ENCODE measurements around the gene SF3B6.
"Not testable (repeated sequence)": the region's sequence is repeated elsewhere in the genome, so short reads cannot be mapped to it uniquely, and the experiment has no call there.

Gene SF3B6

GRCh38 chr2:24075915-24076848 is at the start of gene SF3B6:
Gene SF3B6, minus strand, starts transcription at chr2:24076326. Its CDS starts 97 bp downstream, at chr2:24076229.
- DNase-seq, result peak; percentile 100

GRCh38 chr2:24123922-24124580 is 47.9 kb upstream of the SF3B6 start:
- no peak for DNase-seq

GRCh38 chr2:24123195-24123921 is 47.2 kb upstream of the SF3B6 start, which contains the start of the genes FAM228B and PFN4:
Gene FAM228B, plus strand, starts transcription at chr2:24123469. Its CDS starts 893 bp downstream, at chr2:24124362.
Gene PFN4, minus strand, starts transcription at chr2:24123334. Its CDS starts 799 bp downstream, at chr2:24122535.
- peak; percentile 80 for DNase-seq

- DNase-seq, result no peak
These were observed 46.5 kb upstream of the SF3B6 start for GRCh38 chr2:24122366-24123194.

- no peak for DNase-seq
These were observed 45.3 kb upstream of the SF3B6 start for GRCh38 chr2:24121469-24121868.

GRCh38 chr2:24121066-24121465 is 44.9 kb upstream of the SF3B6 start:
- no peak for DNase-seq

- DNase-seq, result no peak
These were observed 41.8 kb upstream of the SF3B6 start for GRCh38 chr2:24117902-24118301.

GRCh38 chr2:24115057-24115456 is 38.9 kb upstream of the SF3B6 start:
- no peak for DNase-seq

- no peak for DNase-seq
These were observed 35.3 kb upstream of the SF3B6 start for GRCh38 chr2:24111407-24111901.

GRCh38 chr2:24110660-24111303 is 34.7 kb upstream of the SF3B6 start:
- no peak for DNase-seq

GRCh38 chr2:24109431-24109830 is 33.3 kb upstream of the SF3B6 start:
- not testable (repeated sequence) for DNase-seq

- no peak for DNase-seq
These were observed 31.2 kb upstream of the SF3B6 start for GRCh38 chr2:24107336-24107735.

GRCh38 chr2:24106786-24107185 is 30.7 kb upstream of the SF3B6 start:
- DNase-seq, result no peak

GRCh38 chr2:24105816-24106215 is 29.7 kb upstream of the SF3B6 start:
- no peak for DNase-seq

- peak; percentile 85 for DNase-seq
These were observed 28.8 kb upstream of the SF3B6 start for GRCh38 chr2:24104906-24105305.

- no peak for DNase-seq
These were observed 28.1 kb upstream of the SF3B6 start for GRCh38 chr2:24104110-24104650.

- no peak for DNase-seq
These were observed 26.6 kb upstream of the SF3B6 start for GRCh38 chr2:24102677-24103076.

GRCh38 chr2:24101992-24102391 is 25.9 kb upstream of the SF3B6 start:
- no peak for DNase-seq

GRCh38 chr2:24100732-24101131 is 24.6 kb upstream of the SF3B6 start:
- not testable (repeated sequence) for DNase-seq

GRCh38 chr2:24095171-24095677 is 19.1 kb upstream of the SF3B6 start:
- DNase-seq, result not testable (repeated sequence)

GRCh38 chr2:24093270-24093669 is 17.1 kb upstream of the SF3B6 start:
- DNase-seq, result not testable (repeated sequence)

Measured in NCI-H2171 (cell line).